Gastroesophageal sphincter (tissue), 3 donors: ENCODE data around the gene C17orf50.

ENCODE experiments used
- EP300 ChIP-seq: sonication (generic); formaldehyde crosslinking; IDR thresholded peaks from one replicate; pipeline ENCODE4 v1.6.1; 2017; ENCODE audit warnings: antibody characterized with exemption, mild to moderate bottlenecking
- POLR2A ChIP-seq, 2 donors: fragments of 450-650 bp; IDR thresholded peaks; one replicate each; pipeline ENCODE4 v1.6.1; 2017; ENCODE audit warnings: antibody characterized with exemption in 2 of 2, mild to moderate bottlenecking in 2 of 2, moderate library complexity in 1 of 2
- POLR2AphosphoS5 ChIP-seq: sonication (generic); formaldehyde crosslinking; IDR thresholded peaks from one replicate; pipeline ENCODE4 v1.6.1; 2017; ENCODE audit warnings: antibody characterized with exemption
- TF ChIP-seq, protein P1 (sequence below), 4 experiments: fragments of 200-600 bp in 2 of 4; fragments of 450-650 bp in 2 of 4; sonication (generic) in 1 of 4; IDR thresholded peaks; one replicate each; pipeline ENCODE4 v1.5.1; 2017 to 2019; ENCODE audit warnings: antibody characterized with exemption in 4 of 4, mild to moderate bottlenecking in 2 of 4, moderate library complexity in 2 of 4

DNA sequence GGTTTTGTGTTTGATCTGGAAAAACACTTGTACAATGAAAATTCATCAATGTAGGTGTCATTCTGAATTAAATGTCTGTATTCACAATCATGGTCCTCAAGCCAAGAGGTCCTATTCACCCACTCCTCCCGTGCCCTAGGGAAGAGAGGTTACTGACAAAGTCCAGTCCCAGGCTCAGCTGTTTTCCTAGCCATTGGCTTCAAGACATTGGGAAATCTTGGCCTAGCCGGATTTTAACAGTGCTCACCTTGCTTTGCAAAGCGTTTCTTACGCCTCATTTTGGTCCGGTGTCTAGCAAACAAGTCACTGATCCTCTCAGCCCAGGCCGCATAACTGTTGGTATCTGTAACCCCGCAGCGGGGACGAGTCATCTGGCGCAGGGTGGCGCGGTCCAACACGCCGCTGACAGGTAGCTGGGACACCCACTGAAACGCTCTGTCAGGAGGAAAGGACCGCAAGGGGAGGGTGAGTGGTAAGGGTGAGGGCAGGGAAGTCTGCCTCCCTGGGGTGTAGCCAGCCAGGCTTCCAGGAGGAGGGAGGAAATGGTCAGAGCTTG lies 18.0 kb downstream of the C17orf50 start:
- TF ChIP-seq EP300 = no peak
- TF ChIP-seq POLR2AphosphoS5 = no peak
- TF ChIP-seq, protein P1, sequence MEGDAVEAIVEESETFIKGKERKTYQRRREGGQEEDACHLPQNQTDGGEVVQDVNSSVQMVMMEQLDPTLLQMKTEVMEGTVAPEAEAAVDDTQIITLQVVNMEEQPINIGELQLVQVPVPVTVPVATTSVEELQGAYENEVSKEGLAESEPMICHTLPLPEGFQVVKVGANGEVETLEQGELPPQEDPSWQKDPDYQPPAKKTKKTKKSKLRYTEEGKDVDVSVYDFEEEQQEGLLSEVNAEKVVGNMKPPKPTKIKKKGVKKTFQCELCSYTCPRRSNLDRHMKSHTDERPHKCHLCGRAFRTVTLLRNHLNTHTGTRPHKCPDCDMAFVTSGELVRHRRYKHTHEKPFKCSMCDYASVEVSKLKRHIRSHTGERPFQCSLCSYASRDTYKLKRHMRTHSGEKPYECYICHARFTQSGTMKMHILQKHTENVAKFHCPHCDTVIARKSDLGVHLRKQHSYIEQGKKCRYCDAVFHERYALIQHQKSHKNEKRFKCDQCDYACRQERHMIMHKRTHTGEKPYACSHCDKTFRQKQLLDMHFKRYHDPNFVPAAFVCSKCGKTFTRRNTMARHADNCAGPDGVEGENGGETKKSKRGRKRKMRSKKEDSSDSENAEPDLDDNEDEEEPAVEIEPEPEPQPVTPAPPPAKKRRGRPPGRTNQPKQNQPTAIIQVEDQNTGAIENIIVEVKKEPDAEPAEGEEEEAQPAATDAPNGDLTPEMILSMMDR (IDR thresholded peaks at IDR 0.05) = no peak
- TF ChIP-seq POLR2A (IDR thresholded peaks at IDR 0.05) = no peak
